Measurements from ENCODE around the gene ANKRD13A. TPM values are rescaled to one million over a fixed set of nuclear protein-coding genes. Genes with fewer than 3 reads are reported as not detected.

The ANKRD13A gene
- total and polyA plus RNA-seq, 2 donors (not counting 3 experiments of a cell fraction or from before 2014, with no cell fraction given): 37.0 to 43.9 TPM

DNA sequence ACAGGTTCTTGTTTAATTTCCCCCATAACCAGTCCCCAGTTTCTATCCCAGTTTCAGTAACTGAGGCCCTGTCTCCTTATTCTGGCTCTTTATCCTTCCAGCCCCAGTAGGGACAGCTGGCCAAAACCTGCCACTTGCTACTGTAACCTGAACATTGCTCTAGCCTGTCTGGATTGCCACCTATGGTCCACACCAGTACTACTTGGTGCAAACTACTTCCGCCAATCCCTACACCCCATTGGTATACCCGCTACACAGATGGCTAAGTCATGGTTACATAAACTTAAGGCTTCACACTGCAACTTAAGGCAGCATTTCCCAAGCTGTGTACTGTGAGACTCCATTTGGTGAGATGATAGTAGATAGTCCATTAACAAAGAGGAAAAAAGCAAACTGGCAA, 69.4 kb downstream of the ANKRD13A start:
- Histone ChIP-seq H3K36me3 (ENCODE audit: control insufficient read depth in 2 of 2, extremely low read depth in 1 of 2, insufficient read depth in 2 of 2, low read length in 2 of 2) (no peaks in the 10 kb centered on the region), H3K9me3 (replicated peaks; ENCODE audit: control insufficient read depth, insufficient read depth, low read length) (no peaks in the 10 kb centered on the region), H4K20me1 (replicated peaks; ENCODE audit: control insufficient read depth, extremely low read depth, insufficient read depth, low read length) (no peaks in the 10 kb centered on the region), H3K27ac (ENCODE audit: insufficient read depth, low read depth, low read length) (no peak overlapping the region), H3K4me3 (replicated peaks in 1 of 3; ENCODE audit: insufficient read depth in 1 of 3, low read depth in 1 of 3, low read length in 3 of 3) (no peak overlapping the region), H3K4me1 (ENCODE audit: control insufficient read depth, extremely low read depth, insufficient read depth, low read length) (peaks cover 4% of the 10 kb centered on the region), H3K27me3 (ENCODE audit: control insufficient read depth in 2 of 2, insufficient read depth in 2 of 2, low read length in 2 of 2) (no peaks in the 10 kb centered on the region), H2AFZ (ENCODE audit: low read depth, low read length) (no peak overlapping the region), H3K4me2 (ENCODE audit: insufficient read depth, low read length) (no peak overlapping the region), H3K79me2 (ENCODE audit: control insufficient read depth, insufficient read depth, low read length) (no peaks in the 10 kb centered on the region), H3K9ac (replicated peaks; ENCODE audit: extremely low read depth, insufficient read depth, low read length) (no peak overlapping the region), H3K9me1 (replicated peaks; ENCODE audit: control insufficient read depth, extremely low read depth, insufficient read depth, low read length) (no peaks in the 10 kb centered on the region)
- CTCF ChIA-PET: interaction anchor here (0.6 kb wide), 1 partner anchor 587 kb away, joined by 3 read pairs; no protein-coding TSS in a partner anchor
- no peak for DNase-seq (ENCODE audit: low read depth, low spot score)
- no peak for FAIRE-seq
- intact Hi-C loops (cut with micrococcal nuclease): no loop called here
- BruUV-seq (replicated peaks): no TSS peak
- TF ChIP-seq GATA2 (IDR thresholded peaks at IDR 0.05; ENCODE audit: insufficient read depth, insufficient read length, low read depth, low read length) (no peak), POLR2AphosphoS5 (IDR thresholded peaks at IDR 0.05; ENCODE audit: insufficient read depth, low read depth, low read length) (no peak), JUN (IDR thresholded peaks at IDR 0.05; ENCODE audit: borderline replicate concordance, insufficient read depth, insufficient read length, low read depth) (no peak), MYC (IDR thresholded peaks at IDR 0.05; ENCODE audit: low read depth, low read length) (no peak), EZH2 (IDR thresholded peaks at IDR 0.05; ENCODE audit: borderline replicate concordance, low read depth, low read length, severe bottlenecking) (no peak), POLR2A (IDR thresholded peaks at IDR 0.05; ENCODE audit: low read depth, low read length) (no peak), FOS (IDR thresholded peaks at IDR 0.05; ENCODE audit: borderline replicate concordance, insufficient read depth, low read length) (no peak)
- TF ChIP-seq, protein P1, sequence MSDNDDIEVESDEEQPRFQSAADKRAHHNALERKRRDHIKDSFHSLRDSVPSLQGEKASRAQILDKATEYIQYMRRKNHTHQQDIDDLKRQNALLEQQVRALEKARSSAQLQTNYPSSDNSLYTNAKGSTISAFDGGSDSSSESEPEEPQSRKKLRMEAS (IDR thresholded peaks at IDR 0.05; ENCODE audit: insufficient read depth, insufficient read length): no peak
- TF ChIP-seq, protein P2, sequence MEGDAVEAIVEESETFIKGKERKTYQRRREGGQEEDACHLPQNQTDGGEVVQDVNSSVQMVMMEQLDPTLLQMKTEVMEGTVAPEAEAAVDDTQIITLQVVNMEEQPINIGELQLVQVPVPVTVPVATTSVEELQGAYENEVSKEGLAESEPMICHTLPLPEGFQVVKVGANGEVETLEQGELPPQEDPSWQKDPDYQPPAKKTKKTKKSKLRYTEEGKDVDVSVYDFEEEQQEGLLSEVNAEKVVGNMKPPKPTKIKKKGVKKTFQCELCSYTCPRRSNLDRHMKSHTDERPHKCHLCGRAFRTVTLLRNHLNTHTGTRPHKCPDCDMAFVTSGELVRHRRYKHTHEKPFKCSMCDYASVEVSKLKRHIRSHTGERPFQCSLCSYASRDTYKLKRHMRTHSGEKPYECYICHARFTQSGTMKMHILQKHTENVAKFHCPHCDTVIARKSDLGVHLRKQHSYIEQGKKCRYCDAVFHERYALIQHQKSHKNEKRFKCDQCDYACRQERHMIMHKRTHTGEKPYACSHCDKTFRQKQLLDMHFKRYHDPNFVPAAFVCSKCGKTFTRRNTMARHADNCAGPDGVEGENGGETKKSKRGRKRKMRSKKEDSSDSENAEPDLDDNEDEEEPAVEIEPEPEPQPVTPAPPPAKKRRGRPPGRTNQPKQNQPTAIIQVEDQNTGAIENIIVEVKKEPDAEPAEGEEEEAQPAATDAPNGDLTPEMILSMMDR (IDR thresholded peaks at IDR 0.05; ENCODE audit: extremely low read depth in 1 of 2, insufficient read depth in 1 of 2, low read depth in 1 of 2, low read length in 2 of 2): no peak
- dilution Hi-C loops (cut with MboI; ENCODE audit: extremely low pct_ligation_motif_present, low sequenced_read_pairs): no loop called here
- POLR2A ChIA-PET: no interaction called here
